ENCODE measurements around the gene INKA2.

The INKA2 gene

GRCh38 chr1:111755331-111756123 is 16.3 kb upstream of the INKA2 start, which contains the start of gene DDX20:
DDX20 (plus strand) TSS chr1:111755901; CDS start chr1:111755925, 24 bp downstream.
- H3K9ac ChIP-seq (ENCODE audit: low read length): peak within 1 kb of the TSS; percentile 86
- H3K4me1 ChIP-seq (ENCODE audit: low read length): peaks cover 8% of the 10 kb centered on the region; the same call in 1 of the 2 replicates
- peaks cover 23% of the 10 kb centered on the region for H3K79me2 ChIP-seq (ENCODE audit: low read length)
- no peaks in the 10 kb centered on the region for H3F3A ChIP-seq (ENCODE audit: insufficient read depth, low read length)
- no peaks in the 10 kb centered on the region for H3K9me3 ChIP-seq (replicated peaks; ENCODE audit: insufficient read depth, low read length)
- TF ChIP-seq EZH2 (optimal IDR thresholded peaks at IDR 0.05; ENCODE audit: low read depth, low read length) (no peak), EZH2phosphoT487 (IDR thresholded peaks at IDR 0.05; ENCODE audit: low read length) (no peak), CTCF (IDR thresholded peaks at IDR 0.05; ENCODE audit: low read length) (peak; percentile 65)
- DNase-seq: peak; percentile 84
- H3K9me2 ChIP-seq (replicated peaks; ENCODE audit: insufficient read depth, low read length): no peaks in the 10 kb centered on the region
- H2AFZ ChIP-seq (ENCODE audit: low read length): peak within 1 kb of the TSS; percentile 65; the same call in 1 of the 2 replicates
- H3K4me2 ChIP-seq (ENCODE audit: low read depth, low read length): peak within 1 kb of the TSS; percentile 63
- H4K20me1 ChIP-seq (ENCODE audit: insufficient read depth, low read length): no peaks in the 10 kb centered on the region
- H3K27ac ChIP-seq (ENCODE audit: low read length): peak within 1 kb of the TSS; percentile 87
- H3K27me3 ChIP-seq (replicated peaks; ENCODE audit: insufficient read depth, low read length): no peaks in the 10 kb centered on the region
- H3K4me3 ChIP-seq (ENCODE audit: low read length): peak within 1 kb of the TSS; percentile 78
- H3K36me3 ChIP-seq (replicated peaks; ENCODE audit: insufficient read depth, low read length): no peaks in the 10 kb centered on the region

DNA sequence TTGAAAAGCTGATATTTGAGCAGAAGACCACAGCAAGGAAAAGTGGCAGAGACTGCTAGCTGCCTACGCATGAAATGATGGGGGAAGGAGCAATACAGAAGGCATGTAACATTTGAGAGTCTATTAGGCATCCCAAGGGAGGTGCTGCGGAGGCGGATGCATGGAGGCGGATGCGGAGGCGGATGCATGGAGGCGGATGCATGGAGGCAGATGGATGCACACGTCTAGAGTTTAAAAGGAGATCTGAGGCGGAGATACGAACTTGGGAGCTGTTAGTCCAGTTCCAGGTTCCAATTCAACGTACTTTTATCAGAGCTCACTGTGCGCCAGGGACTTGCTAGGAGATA is 15.8 kb upstream of the INKA2 start:
- Histone ChIP-seq H3K27ac (ENCODE audit: low read length) (peak overlapping the region; percentile 87), H3K36me3 (replicated peaks; ENCODE audit: insufficient read depth, low read length) (no peaks in the 10 kb centered on the region), H3K9me2 (replicated peaks; ENCODE audit: insufficient read depth, low read length) (no peaks in the 10 kb centered on the region), H2AFZ (ENCODE audit: low read length) (peak overlapping the region; percentile 62; the same call in 1 of the 2 replicates), H3K9me3 (replicated peaks; ENCODE audit: insufficient read depth, low read length) (no peaks in the 10 kb centered on the region), H3F3A (ENCODE audit: insufficient read depth, low read length) (no peaks in the 10 kb centered on the region), H3K4me2 (ENCODE audit: low read depth, low read length) (peak overlapping the region; percentile 58), H3K9ac (ENCODE audit: low read length) (peak overlapping the region; percentile 86), H3K79me2 (ENCODE audit: low read length) (peaks cover 23% of the 10 kb centered on the region), H3K27me3 (replicated peaks; ENCODE audit: insufficient read depth, low read length) (no peaks in the 10 kb centered on the region), H3K4me1 (ENCODE audit: low read length) (peaks cover 8% of the 10 kb centered on the region; the same call in 1 of the 2 replicates), H4K20me1 (ENCODE audit: insufficient read depth, low read length) (no peaks in the 10 kb centered on the region), H3K4me3 (ENCODE audit: low read length) (peak overlapping the region; percentile 78)
- no peak for DNase-seq
- no peak for TF ChIP-seq EZH2phosphoT487 (IDR thresholded peaks at IDR 0.05; ENCODE audit: low read length)
- no peak for TF ChIP-seq CTCF (IDR thresholded peaks at IDR 0.05; ENCODE audit: low read length)
- TF ChIP-seq EZH2 (optimal IDR thresholded peaks at IDR 0.05; ENCODE audit: low read depth, low read length): no peak

DNA sequence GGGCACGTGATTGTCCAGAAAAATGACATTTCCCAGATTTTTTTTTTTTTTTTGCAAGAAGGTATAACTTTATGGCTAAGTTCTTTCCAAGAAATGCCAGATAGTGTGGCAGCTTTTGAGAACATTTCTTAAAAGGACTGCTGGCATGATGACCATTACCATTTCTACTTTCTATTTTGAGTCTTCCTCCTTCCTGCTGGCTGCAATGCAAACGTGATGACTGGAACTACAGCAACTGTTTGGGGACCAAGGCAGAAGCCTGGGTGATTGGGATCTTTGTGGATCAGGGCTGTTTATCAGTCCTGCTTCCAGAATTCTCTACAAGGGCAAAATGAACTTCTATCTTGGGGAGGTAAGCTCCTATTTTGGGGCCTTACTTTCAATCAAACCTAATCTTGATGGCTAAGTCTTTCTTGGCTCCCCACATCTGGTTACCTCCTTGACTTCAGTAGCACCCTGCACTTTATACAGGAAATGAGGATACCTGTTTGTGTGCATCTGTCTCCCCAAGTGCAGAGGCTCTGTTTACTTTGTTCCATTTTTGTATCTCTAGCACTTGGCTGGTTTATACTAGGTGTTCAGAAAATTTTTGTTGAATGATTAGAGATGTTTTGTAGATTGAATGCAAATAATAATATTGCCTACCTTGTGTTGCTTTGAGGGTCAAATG is 12.8 kb upstream of the INKA2 start:
- Histone ChIP-seq H3K36me3 (replicated peaks; ENCODE audit: insufficient read depth, low read length) (no peaks in the 10 kb centered on the region), H2AFZ (ENCODE audit: low read length) (peak overlapping the region; percentile 61; the same call in 1 of the 2 replicates), H4K20me1 (ENCODE audit: insufficient read depth, low read length) (no peaks in the 10 kb centered on the region), H3K27ac (ENCODE audit: low read length) (no peak overlapping the region), H3F3A (ENCODE audit: insufficient read depth, low read length) (no peaks in the 10 kb centered on the region), H3K4me1 (ENCODE audit: low read length) (peaks cover 8% of the 10 kb centered on the region; the same call in 1 of the 2 replicates), H3K27me3 (replicated peaks; ENCODE audit: insufficient read depth, low read length) (no peaks in the 10 kb centered on the region), H3K4me2 (ENCODE audit: low read depth, low read length) (peak overlapping the region; percentile 21; the same call in 1 of the 2 replicates), H3K9ac (ENCODE audit: low read length) (no peak overlapping the region), H3K9me2 (replicated peaks; ENCODE audit: insufficient read depth, low read length) (no peaks in the 10 kb centered on the region), H3K9me3 (replicated peaks; ENCODE audit: insufficient read depth, low read length) (no peaks in the 10 kb centered on the region), H3K4me3 (ENCODE audit: low read length) (no peak overlapping the region), H3K79me2 (ENCODE audit: low read length) (peaks cover 12% of the 10 kb centered on the region)
- no peak for DNase-seq
- TF ChIP-seq EZH2 (optimal IDR thresholded peaks at IDR 0.05; ENCODE audit: low read depth, low read length) (no peak), EZH2phosphoT487 (IDR thresholded peaks at IDR 0.05; ENCODE audit: low read length) (no peak), CTCF (IDR thresholded peaks at IDR 0.05; ENCODE audit: low read length) (no peak)

Measured in MM.1S (cell line).